ENCODE data around the gene CCDC51. TPM values are rescaled to one million over a fixed set of nuclear protein-coding genes. Genes with fewer than 3 reads are reported as not detected.

The CCDC51 gene
- total and polyA plus RNA-seq, 2 of the 13 experiments (the other 11 are each of a cell fraction or from before 2014, with no cell fraction given), result 18.1 to 29.4 TPM

DNA sequence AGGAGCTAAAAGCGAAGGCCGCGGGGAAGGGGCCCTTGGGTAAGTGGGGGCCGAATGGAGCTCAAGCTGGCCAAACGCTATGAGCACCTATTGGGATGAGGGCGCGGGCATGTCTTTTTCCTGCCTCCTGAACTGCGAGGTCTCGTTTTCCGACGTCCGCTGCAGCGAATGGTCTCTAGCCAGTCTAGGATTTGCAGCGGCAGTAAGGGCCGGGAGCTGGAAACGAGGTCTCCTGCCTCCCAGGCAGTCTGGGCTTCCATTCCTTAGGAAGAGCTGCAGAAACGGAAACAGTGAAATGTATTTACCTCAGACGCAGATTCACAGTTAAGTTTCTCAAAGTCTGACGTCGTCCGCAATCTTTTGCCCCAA lies 655 bp upstream of the CCDC51 start:
- Histone ChIP-seq H3K9me3 (ENCODE audit: low read length) (no peaks in the 10 kb centered on the region), H3K27ac (ENCODE audit: extremely low read length, insufficient read depth, low read length) (peak overlapping the region; percentile 73), H3K4me1 (ENCODE audit: insufficient read depth, low read length) (peaks cover 51% of the 10 kb centered on the region), H3K27me3 (ENCODE audit: control insufficient read depth in 1 of 2, insufficient read depth in 2 of 2, low read length in 2 of 2) (no peaks in the 10 kb centered on the region; a peak in 1 of 5 replicates), H3K36me3 (replicated peaks in 1 of 2; ENCODE audit: control insufficient read depth in 1 of 2, insufficient read depth in 2 of 2, low read length in 2 of 2) (peaks cover 2 to 9% of the 10 kb centered on the region in 2 experiments; a peak in 2 of 5 replicates), H4K20me1 (ENCODE audit: insufficient read depth, low read length) (peaks cover 7% of the 10 kb centered on the region), H2AFZ (ENCODE audit: low read length) (no peak overlapping the region), H3K4me3 (replicated peaks in 1 of 3; ENCODE audit: insufficient read depth in 1 of 3, low read depth in 2 of 3, low read length in 3 of 3) (peak overlapping the region; percentile 90 to 95 (median 93)), H3K4me2 (ENCODE audit: low read depth, low read length) (peak overlapping the region; percentile 79), H3K9ac (ENCODE audit: insufficient read depth, low read depth, low read length) (peak overlapping the region; percentile 94), H3K79me2 (ENCODE audit: insufficient read depth, low read length) (peaks cover 26% of the 10 kb centered on the region)
- BruUV-seq (replicated peaks), result TSS peak; percentile 78
- under 1% methylated on average over 15 of the region's 21 CpGs for WGBS (ENCODE audit: low lambda C conversion rate)
- DNase-seq (ENCODE audit: low spot score) (no peak), FAIRE-seq (no peak), ATAC-seq (peak; percentile 4; the same call in 2 of the 3 replicates)
- ChIA-PET CTCF (ENCODE audit: low intra/inter-chr PET ratio, low total read pairs) (interaction anchor here (1.8 kb wide), 1 partner anchor 40 kb away, joined by 5 read pairs; no protein-coding TSS in a partner anchor), POLR2A (interaction anchor here (1.1 to 5.8 kb wide), 12 partner anchors 10 to 276 kb away, joined by 3 to 120 read pairs (median 6); partner anchors contain the start of genes IP6K2, PLXNB1 and ZNF589)
- in situ Hi-C loops (cut with HindIII; ENCODE audit: extremely low pct_ligation_motif_present, low pct_unique_long_range_greater_than_20kb) (no loop called here), intact Hi-C loops (cut with micrococcal nuclease; ENCODE audit: unreplicated experiment) (loop anchor here (1.0 kb wide), 1 partner anchor 11 kb away; no protein-coding TSS in a partner anchor)
- TF ChIP-seq ZSCAN21 (CRISPR knock-in tag; IDR thresholded peaks at IDR 0.05; ENCODE audit: borderline replicate concordance) (0 out of 2 replicates have a peak, but pooled peaks have one; percentile 5), MXD4 (CRISPR knock-in tag; IDR thresholded peaks at IDR 0.05) (no peak), HNF4G (IDR thresholded peaks at IDR 0.05; ENCODE audit: borderline replicate concordance, low read depth, low read length) (no peak), HNF4G (CRISPR knock-in tag; IDR thresholded peaks at IDR 0.05; ENCODE audit: borderline replicate concordance, low read depth) (no peak), NFATC3 (CRISPR knock-in tag; IDR thresholded peaks at IDR 0.05) (no peak), MTF2 (CRISPR knock-in tag; IDR thresholded peaks at IDR 0.05; ENCODE audit: borderline replicate concordance) (no peak), GZF1 (CRISPR knock-in tag; IDR thresholded peaks at IDR 0.05) (0 out of 2 replicates have a peak, but pooled peaks have one; percentile 39), ZNF180 (CRISPR knock-in tag; IDR thresholded peaks at IDR 0.05; ENCODE audit: borderline replicate concordance, low read depth) (no peak), ZNF776 (CRISPR knock-in tag; IDR thresholded peaks at IDR 0.05) (no peak), ZNF670 (CRISPR knock-in tag; IDR thresholded peaks at IDR 0.05; ENCODE audit: borderline replicate concordance) (0 out of 2 replicates have a peak, but pooled peaks have one; percentile 15), RAD21 (CRISPR knock-in tag; IDR thresholded peaks at IDR 0.05) (no peak), FOXA3 (CRISPR knock-in tag; IDR thresholded peaks at IDR 0.05) (no peak), RFX1 (IDR thresholded peaks at IDR 0.05) (no peak), ZNF263 (CRISPR knock-in tag; IDR thresholded peaks at IDR 0.05) (peak; percentile 57; the same call in 1 of the 2 replicates), PITX1 (CRISPR knock-in tag; IDR thresholded peaks at IDR 0.05) (0 out of 2 replicates have a peak, but pooled peaks have one; percentile 2), JARID2 (CRISPR knock-in tag; IDR thresholded peaks at IDR 0.05; ENCODE audit: insufficient replicate concordance) (no peak), GABPB1 (CRISPR knock-in tag; IDR thresholded peaks at IDR 0.05) (no peak), SP140L (CRISPR knock-in tag; IDR thresholded peaks at IDR 0.05; ENCODE audit: borderline replicate concordance) (no peak), ZNF891 (CRISPR knock-in tag; IDR thresholded peaks at IDR 0.05) (peak; percentile 1; the same call in 1 of the 2 replicates)
- TF ChIP-seq, protein P1, sequence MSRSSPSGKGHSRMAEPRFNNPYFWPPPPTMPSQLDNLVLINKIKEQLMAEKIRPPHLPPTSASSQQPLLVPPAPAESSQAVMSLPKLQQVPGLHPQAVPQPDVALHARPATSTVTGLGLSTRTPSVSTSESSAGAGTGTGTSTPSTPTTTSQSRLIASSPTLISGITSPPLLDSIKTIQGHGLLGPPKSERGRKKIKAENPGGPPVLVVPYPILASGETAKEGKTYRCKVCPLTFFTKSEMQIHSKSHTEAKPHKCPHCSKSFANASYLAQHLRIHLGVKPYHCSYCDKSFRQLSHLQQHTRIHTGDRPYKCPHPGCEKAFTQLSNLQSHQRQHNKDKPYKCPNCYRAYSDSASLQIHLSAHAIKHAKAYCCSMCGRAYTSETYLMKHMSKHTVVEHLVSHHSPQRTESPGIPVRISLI (CRISPR knock-in tag; IDR thresholded peaks at IDR 0.05; ENCODE audit: borderline replicate concordance), result no peak
- TF ChIP-seq, protein P2, sequence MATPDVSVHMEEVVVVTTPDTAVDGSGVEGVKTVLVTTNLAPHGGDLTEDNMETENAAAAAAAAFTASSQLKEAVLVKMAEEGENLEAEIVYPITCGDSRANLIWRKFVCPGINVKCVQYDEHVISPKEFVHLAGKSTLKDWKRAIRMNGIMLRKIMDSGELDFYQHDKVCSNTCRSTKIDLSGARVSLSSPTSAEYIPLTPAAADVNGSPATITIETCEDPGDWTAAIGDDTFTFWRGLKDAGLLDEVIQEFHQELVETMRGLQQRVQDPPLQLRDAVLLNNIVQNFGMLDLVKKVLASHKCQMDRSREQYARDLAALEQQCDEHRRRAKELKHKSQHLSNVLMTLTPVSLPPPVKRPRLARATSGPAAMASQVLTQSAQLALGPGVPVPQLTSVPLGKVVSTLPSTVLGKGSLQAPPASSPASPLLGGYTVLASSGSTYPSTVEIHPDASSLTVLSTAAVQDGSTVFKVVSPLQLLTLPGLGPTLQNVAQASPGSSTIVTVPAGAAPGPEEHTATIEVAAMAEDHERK (CRISPR knock-in tag; IDR thresholded peaks at IDR 0.05; ENCODE audit: low read depth), result no peak
- TF ChIP-seq, protein P3, sequence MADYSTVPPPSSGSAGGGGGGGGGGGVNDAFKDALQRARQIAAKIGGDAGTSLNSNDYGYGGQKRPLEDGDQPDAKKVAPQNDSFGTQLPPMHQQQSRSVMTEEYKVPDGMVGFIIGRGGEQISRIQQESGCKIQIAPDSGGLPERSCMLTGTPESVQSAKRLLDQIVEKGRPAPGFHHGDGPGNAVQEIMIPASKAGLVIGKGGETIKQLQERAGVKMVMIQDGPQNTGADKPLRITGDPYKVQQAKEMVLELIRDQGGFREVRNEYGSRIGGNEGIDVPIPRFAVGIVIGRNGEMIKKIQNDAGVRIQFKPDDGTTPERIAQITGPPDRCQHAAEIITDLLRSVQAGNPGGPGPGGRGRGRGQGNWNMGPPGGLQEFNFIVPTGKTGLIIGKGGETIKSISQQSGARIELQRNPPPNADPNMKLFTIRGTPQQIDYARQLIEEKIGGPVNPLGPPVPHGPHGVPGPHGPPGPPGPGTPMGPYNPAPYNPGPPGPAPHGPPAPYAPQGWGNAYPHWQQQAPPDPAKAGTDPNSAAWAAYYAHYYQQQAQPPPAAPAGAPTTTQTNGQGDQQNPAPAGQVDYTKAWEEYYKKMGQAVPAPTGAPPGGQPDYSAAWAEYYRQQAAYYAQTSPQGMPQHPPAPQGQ (CRISPR knock-in tag; IDR thresholded peaks at IDR 0.05; ENCODE audit: borderline replicate concordance), result no peak

All from HepG2 (cell line).